ENCODE results near the gene AQP9. TPM values are rescaled to one million over a fixed set of nuclear protein-coding genes. Genes with fewer than 3 reads are reported as not detected.

AQP9 gene
- total RNA-seq, 2 experiments from 2014 or later: not detected

- no peaks in the 10 kb centered on the region for H3K36me3 Mint-ChIP-seq (ENCODE audit: low read depth)
- peaks cover 21% of the 10 kb centered on the region for H3K27me3 Mint-ChIP-seq (ENCODE audit: low read depth)
- no peak for DNase-seq
- POLR2A ChIA-PET: no interaction called here
- no peak overlapping the region for H3K27ac Mint-ChIP-seq
- no peaks in the 10 kb centered on the region for H3K9me3 Mint-ChIP-seq (ENCODE audit: insufficient read depth)
- no peaks in the 10 kb centered on the region for H3K4me1 Mint-ChIP-seq (ENCODE audit: low read depth)
- CTCF ChIA-PET: no interaction called here
- no peak overlapping the region for H3K4me3 Mint-ChIP-seq
- no peak for ATAC-seq
Measured at GRCh38 chr15:58142827-58143461, 4.8 kb downstream of the AQP9 start.

GRCh38 chr15:58145606-58146005, 7.4 kb downstream of the AQP9 start:
- DNase-seq: no peak
- ChIA-PET POLR2A (no interaction called here), CTCF (no interaction called here)
- no peaks in the 10 kb centered on the region for H3K4me1 Mint-ChIP-seq (ENCODE audit: low read depth)
- no peak for ATAC-seq
- no peaks in the 10 kb centered on the region for H3K36me3 Mint-ChIP-seq (ENCODE audit: low read depth)
- H3K27me3 Mint-ChIP-seq (ENCODE audit: low read depth): peaks cover 15% of the 10 kb centered on the region
- H3K27ac Mint-ChIP-seq: no peak overlapping the region
- H3K4me3 Mint-ChIP-seq: no peak overlapping the region
- no peaks in the 10 kb centered on the region for H3K9me3 Mint-ChIP-seq (ENCODE audit: insufficient read depth)

- no peak overlapping the region for H3K27ac Mint-ChIP-seq
- peaks cover 15% of the 10 kb centered on the region for H3K27me3 Mint-ChIP-seq (ENCODE audit: low read depth)
- no peaks in the 10 kb centered on the region for H3K9me3 Mint-ChIP-seq (ENCODE audit: insufficient read depth)
- no peaks in the 10 kb centered on the region for H3K4me1 Mint-ChIP-seq (ENCODE audit: low read depth)
- ChIA-PET POLR2A (no interaction called here), CTCF (no interaction called here)
- ATAC-seq: no peak
- no peak overlapping the region for H3K4me3 Mint-ChIP-seq
- H3K36me3 Mint-ChIP-seq (ENCODE audit: low read depth): no peaks in the 10 kb centered on the region
- DNase-seq: no peak
Measured at GRCh38 chr15:58146211-58146610, 8.0 kb downstream of the AQP9 start.

GRCh38 chr15:58146749-58147148, 8.6 kb downstream of the AQP9 start:
- DNase-seq: no peak
- Mint-ChIP-seq H3K4me1 (ENCODE audit: low read depth) (no peaks in the 10 kb centered on the region), H3K27ac (no peak overlapping the region), H3K4me3 (no peak overlapping the region), H3K27me3 (ENCODE audit: low read depth) (peaks cover 14% of the 10 kb centered on the region), H3K36me3 (ENCODE audit: low read depth) (no peaks in the 10 kb centered on the region), H3K9me3 (ENCODE audit: insufficient read depth) (no peaks in the 10 kb centered on the region)
- POLR2A ChIA-PET: no interaction called here
- CTCF ChIA-PET: no interaction called here
- ATAC-seq: no peak

GRCh38 chr15:58147171-58147611, 9.0 kb downstream of the AQP9 start:
- no peak for DNase-seq
- CTCF ChIA-PET: no interaction called here
- Mint-ChIP-seq H3K4me1 (ENCODE audit: low read depth) (no peaks in the 10 kb centered on the region), H3K27ac (no peak overlapping the region), H3K9me3 (ENCODE audit: insufficient read depth) (no peaks in the 10 kb centered on the region), H3K4me3 (no peak overlapping the region), H3K36me3 (ENCODE audit: low read depth) (no peaks in the 10 kb centered on the region), H3K27me3 (ENCODE audit: low read depth) (peaks cover 13% of the 10 kb centered on the region)
- ATAC-seq: no peak
- POLR2A ChIA-PET: no interaction called here

GRCh38 chr15:58148120-58148519, 9.9 kb downstream of the AQP9 start:
- peaks cover 9% of the 10 kb centered on the region for H3K27me3 Mint-ChIP-seq (ENCODE audit: low read depth)
- DNase-seq (no peak), ATAC-seq (no peak)
- H3K36me3 Mint-ChIP-seq (ENCODE audit: low read depth): no peaks in the 10 kb centered on the region
- POLR2A ChIA-PET: no interaction called here
- H3K9me3 Mint-ChIP-seq (ENCODE audit: insufficient read depth): no peaks in the 10 kb centered on the region
- no peak overlapping the region for H3K4me3 Mint-ChIP-seq
- H3K4me1 Mint-ChIP-seq (ENCODE audit: low read depth): no peaks in the 10 kb centered on the region
- no peak overlapping the region for H3K27ac Mint-ChIP-seq
- CTCF ChIA-PET: no interaction called here

DNA sequence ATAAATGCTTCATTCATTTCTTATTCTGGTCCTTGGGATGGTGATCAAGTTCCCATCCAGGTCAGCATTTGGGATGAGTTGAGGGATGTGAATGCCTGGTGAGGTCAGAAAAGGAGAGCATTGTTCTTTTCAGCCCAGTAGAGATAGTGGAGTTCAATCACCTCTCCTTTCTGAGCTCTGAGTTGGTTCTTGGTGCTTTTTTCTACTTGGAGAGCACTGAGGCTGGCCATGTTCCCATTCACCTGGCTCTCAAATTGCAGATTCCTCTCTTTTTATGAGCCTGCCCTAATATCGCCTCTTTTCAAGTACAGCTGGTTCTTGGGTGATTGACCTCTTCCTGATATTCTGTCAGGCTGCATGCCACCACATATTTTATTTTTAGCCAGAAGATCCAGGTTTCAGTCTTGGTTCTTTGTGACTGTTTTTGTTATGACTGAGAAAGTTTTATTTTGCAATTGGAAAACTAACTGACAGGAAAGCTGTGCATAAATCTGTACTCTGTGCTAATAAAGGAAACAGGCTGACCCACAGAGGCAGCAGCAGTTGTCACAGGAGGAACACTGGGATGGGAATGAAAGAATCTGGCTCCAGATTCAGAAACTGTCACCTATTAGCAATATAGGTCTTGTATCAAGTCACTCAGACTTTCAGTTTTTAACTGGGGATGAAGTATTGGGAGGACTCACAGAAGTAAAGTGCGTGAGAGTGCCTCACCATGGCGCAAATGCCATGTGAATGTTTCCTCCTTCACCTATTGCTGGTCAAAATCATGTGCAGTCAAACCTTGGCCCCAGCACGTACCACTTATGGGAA, 10.7 kb downstream of the AQP9 start:
- ATAC-seq (no peak), DNase-seq (no peak)
- no peaks in the 10 kb centered on the region for H3K4me1 Mint-ChIP-seq (ENCODE audit: low read depth)
- H3K36me3 Mint-ChIP-seq (ENCODE audit: low read depth): no peaks in the 10 kb centered on the region
- no peak overlapping the region for H3K4me3 Mint-ChIP-seq
- H3K27ac Mint-ChIP-seq: no peak overlapping the region
- POLR2A ChIA-PET: no interaction called here
- peaks cover 6% of the 10 kb centered on the region for H3K27me3 Mint-ChIP-seq (ENCODE audit: low read depth)
- H3K9me3 Mint-ChIP-seq (ENCODE audit: insufficient read depth): no peaks in the 10 kb centered on the region
- CTCF ChIA-PET: no interaction called here

DNA sequence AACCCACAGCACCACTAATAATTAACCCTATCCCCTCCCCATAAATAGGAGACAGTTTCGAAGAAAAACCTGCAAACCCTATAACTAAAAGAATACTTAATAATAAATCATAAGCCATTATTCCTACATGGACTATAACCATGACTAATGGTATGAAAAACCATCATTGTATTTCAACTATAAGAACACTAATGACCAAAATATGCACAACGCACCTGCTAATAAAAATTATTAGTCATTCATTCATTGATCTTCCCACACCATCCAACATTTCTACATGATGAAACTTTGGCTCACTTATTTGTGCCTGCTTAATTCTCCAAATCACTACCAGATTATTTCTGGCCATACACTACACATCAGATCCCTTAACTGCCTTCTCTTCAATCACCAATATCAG, 16.6 kb downstream of the AQP9 start:
- Mint-ChIP-seq H3K27me3 (ENCODE audit: low read depth) (peaks cover 6% of the 10 kb centered on the region), H3K4me1 (ENCODE audit: low read depth) (no peaks in the 10 kb centered on the region), H3K27ac (no peak overlapping the region), H3K4me3 (no peak overlapping the region), H3K9me3 (ENCODE audit: insufficient read depth) (no peaks in the 10 kb centered on the region), H3K36me3 (ENCODE audit: low read depth) (no peaks in the 10 kb centered on the region)
- ATAC-seq: no peak
- POLR2A ChIA-PET: no interaction called here
- CTCF ChIA-PET: no interaction called here
- no peak for DNase-seq

GRCh38 chr15:58159827-58160386, 21.7 kb downstream of the AQP9 start:
- Mint-ChIP-seq H3K4me1 (ENCODE audit: low read depth) (no peaks in the 10 kb centered on the region), H3K36me3 (ENCODE audit: low read depth) (no peaks in the 10 kb centered on the region), H3K9me3 (ENCODE audit: insufficient read depth) (no peaks in the 10 kb centered on the region), H3K4me3 (no peak overlapping the region), H3K27me3 (ENCODE audit: low read depth) (peaks cover 18% of the 10 kb centered on the region), H3K27ac (no peak overlapping the region)
- ChIA-PET CTCF (interaction anchor here (1.5 kb wide), 1 partner anchor 93 kb away, joined by 3 read pairs; no protein-coding TSS in a partner anchor), POLR2A (no interaction called here)
- ATAC-seq (no peak), DNase-seq (no peak)

DNA sequence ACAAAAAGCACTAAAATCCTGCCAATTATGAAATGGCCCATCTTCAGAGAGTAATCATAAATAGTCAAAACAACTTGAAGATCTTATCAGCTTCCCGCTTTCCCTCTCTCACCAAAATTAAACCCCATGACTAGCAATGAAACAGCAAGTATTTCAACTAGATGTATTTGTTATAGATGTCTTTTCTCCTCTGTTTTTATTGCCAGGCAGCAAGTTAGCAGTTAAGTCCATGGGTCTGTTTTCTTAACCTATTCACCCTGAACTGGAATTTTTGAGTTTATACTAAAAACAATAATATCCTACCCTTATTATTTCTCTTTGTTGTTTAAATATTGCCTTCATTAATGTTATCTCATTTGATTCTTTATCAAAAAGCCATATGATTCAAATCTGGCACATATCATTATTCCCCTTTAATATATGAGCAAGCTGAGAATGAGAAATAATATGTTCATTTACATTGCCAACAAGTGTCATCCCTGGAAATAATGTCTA, 23.3 kb downstream of the AQP9 start:
- H3K36me3 Mint-ChIP-seq (ENCODE audit: low read depth): no peaks in the 10 kb centered on the region
- peaks cover 20% of the 10 kb centered on the region for H3K27me3 Mint-ChIP-seq (ENCODE audit: low read depth)
- H3K27ac Mint-ChIP-seq: no peak overlapping the region
- no peak overlapping the region for H3K4me3 Mint-ChIP-seq
- ChIA-PET CTCF (no interaction called here), POLR2A (no interaction called here)
- no peaks in the 10 kb centered on the region for H3K9me3 Mint-ChIP-seq (ENCODE audit: insufficient read depth)
- no peaks in the 10 kb centered on the region for H3K4me1 Mint-ChIP-seq (ENCODE audit: low read depth)
- no peak for DNase-seq
- ATAC-seq: no peak

DNA sequence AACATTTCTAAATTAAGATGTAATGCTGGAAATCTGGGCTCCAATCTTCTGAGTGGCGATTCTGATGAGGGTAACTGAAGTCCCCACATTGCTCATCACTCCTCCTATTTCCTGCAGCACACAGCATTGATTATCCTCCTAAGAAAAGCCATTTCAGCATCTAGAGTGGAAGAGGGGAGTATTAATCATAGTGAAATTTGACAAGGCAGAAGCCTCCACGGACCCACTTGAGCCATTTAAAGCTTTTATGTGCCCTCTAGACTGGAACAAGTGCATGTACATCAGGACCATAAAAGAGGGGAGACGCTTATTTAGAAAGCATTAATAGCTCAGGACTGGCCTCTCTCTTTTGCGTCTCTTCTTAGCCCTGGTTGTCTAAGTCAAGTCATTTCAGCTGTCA, 25.8 kb downstream of the AQP9 start:
- ChIA-PET POLR2A (no interaction called here), CTCF (interaction anchor here (0.7 to 1.2 kb wide), 2 partner anchors 23 to 431 kb away, joined by 3 read pairs; no protein-coding TSS in a partner anchor)
- Mint-ChIP-seq H3K9me3 (ENCODE audit: insufficient read depth) (no peaks in the 10 kb centered on the region), H3K27me3 (ENCODE audit: low read depth) (peaks cover 22% of the 10 kb centered on the region), H3K4me1 (ENCODE audit: low read depth) (no peaks in the 10 kb centered on the region), H3K27ac (no peak overlapping the region), H3K36me3 (ENCODE audit: low read depth) (no peaks in the 10 kb centered on the region), H3K4me3 (no peak overlapping the region)
- ATAC-seq (no peak), DNase-seq (no peak)

- no peak overlapping the region for H3K27ac Mint-ChIP-seq
- CTCF ChIA-PET: interaction anchor here (0.7 to 1.2 kb wide), 2 partner anchors 24 to 432 kb away, joined by 3 read pairs; no protein-coding TSS in a partner anchor
Measured at GRCh38 chr15:58164926-58165325, 26.7 kb downstream of the AQP9 start.

More at GRCh38 chr15:58164926-58165325, 26.7 kb downstream of the AQP9 start:
- ATAC-seq (no peak), DNase-seq (no peak)
- H3K4me1 Mint-ChIP-seq (ENCODE audit: low read depth): no peaks in the 10 kb centered on the region
- H3K9me3 Mint-ChIP-seq (ENCODE audit: insufficient read depth): no peaks in the 10 kb centered on the region
- no peaks in the 10 kb centered on the region for H3K36me3 Mint-ChIP-seq (ENCODE audit: low read depth)
- H3K27me3 Mint-ChIP-seq (ENCODE audit: low read depth): peaks cover 19% of the 10 kb centered on the region
- H3K4me3 Mint-ChIP-seq: no peak overlapping the region
- POLR2A ChIA-PET: no interaction called here

Data from activated CD8-positive, alpha-beta T cell treated with anti-CD3 and anti-CD28 coated beads, Interleukin-2, amount 10 ng/mL, durations not matched to agents 7 days and 5 days (primary cell).